OCI-LY3 (cell line): ENCODE data around the gene CMIP.
"Not testable (repeated sequence)": the region's sequence is repeated elsewhere in the genome, so short reads cannot be mapped to it uniquely, and the experiment has no call there.

Experiments
- EZH2phosphoT487 ChIP-seq: fragments of 200-600 bp; shearing (Covaris generic); IDR thresholded peaks from 2 replicates; pipeline ENCODE4 v1.6.1; 2018; ENCODE audit warnings: antibody characterized with exemption, mixed run types, low read depth
- TF ChIP-seq, protein P1 (sequence below): fragments of 200-600, 300-600 bp; sonication (generic); IDR thresholded peaks from 2 replicates; pipeline ENCODE4 v1.5.1; 2014; ENCODE audit warnings: antibody characterized with exemption, low read length, low read depth

DNA sequence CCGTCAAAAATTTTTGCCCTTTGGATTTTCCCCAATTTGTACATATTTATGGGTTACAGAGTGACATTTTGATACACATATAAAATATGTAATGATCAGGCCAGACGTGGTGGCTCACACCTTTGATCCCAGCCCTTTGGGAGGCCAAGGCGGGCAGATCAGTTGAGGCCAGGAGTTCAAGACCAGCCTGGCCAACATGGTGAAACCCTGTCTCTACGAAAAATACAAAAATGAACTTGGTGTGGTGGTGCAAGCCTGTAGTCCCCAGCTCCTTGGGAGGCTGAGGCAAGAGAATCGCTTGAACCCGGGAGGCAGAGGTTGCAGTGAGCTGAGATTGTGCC lies 296.8 kb downstream of the CMIP start:
- TF ChIP-seq, protein P1, sequence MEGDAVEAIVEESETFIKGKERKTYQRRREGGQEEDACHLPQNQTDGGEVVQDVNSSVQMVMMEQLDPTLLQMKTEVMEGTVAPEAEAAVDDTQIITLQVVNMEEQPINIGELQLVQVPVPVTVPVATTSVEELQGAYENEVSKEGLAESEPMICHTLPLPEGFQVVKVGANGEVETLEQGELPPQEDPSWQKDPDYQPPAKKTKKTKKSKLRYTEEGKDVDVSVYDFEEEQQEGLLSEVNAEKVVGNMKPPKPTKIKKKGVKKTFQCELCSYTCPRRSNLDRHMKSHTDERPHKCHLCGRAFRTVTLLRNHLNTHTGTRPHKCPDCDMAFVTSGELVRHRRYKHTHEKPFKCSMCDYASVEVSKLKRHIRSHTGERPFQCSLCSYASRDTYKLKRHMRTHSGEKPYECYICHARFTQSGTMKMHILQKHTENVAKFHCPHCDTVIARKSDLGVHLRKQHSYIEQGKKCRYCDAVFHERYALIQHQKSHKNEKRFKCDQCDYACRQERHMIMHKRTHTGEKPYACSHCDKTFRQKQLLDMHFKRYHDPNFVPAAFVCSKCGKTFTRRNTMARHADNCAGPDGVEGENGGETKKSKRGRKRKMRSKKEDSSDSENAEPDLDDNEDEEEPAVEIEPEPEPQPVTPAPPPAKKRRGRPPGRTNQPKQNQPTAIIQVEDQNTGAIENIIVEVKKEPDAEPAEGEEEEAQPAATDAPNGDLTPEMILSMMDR = not testable (repeated sequence)
- not testable (repeated sequence) for TF ChIP-seq EZH2phosphoT487
